Measurements from ENCODE around the gene UNC13C. TPM values are rescaled to one million over a fixed set of nuclear protein-coding genes. Genes with fewer than 3 reads are reported as not detected.

The UNC13C gene
- total RNA-seq, 2 experiments from 2014 or later, result not detected

- H3K9me3 Mint-ChIP-seq (ENCODE audit: insufficient read depth), result no peaks in the 10 kb centered on the region
- H3K27me3 Mint-ChIP-seq (ENCODE audit: low read depth), result peaks cover 18% of the 10 kb centered on the region
- ATAC-seq (no peak), DNase-seq (no peak)
- no peak overlapping the region for H3K27ac Mint-ChIP-seq
- H3K4me3 Mint-ChIP-seq, result no peak overlapping the region
- POLR2A ChIA-PET, result no interaction called here
- no peaks in the 10 kb centered on the region for H3K4me1 Mint-ChIP-seq (ENCODE audit: low read depth)
- CTCF ChIA-PET, result no interaction called here
- no peaks in the 10 kb centered on the region for H3K36me3 Mint-ChIP-seq (ENCODE audit: low read depth)
These were observed 3.9 kb downstream of the UNC13C start for GRCh38 chr15:53982071-53982680.

GRCh38 chr15:53982876-53983275 is 4.6 kb downstream of the UNC13C start:
- ATAC-seq (no peak), DNase-seq (no peak)
- ChIA-PET POLR2A (no interaction called here), CTCF (no interaction called here)
- Mint-ChIP-seq H3K27me3 (ENCODE audit: low read depth) (peaks cover 13% of the 10 kb centered on the region), H3K36me3 (ENCODE audit: low read depth) (no peaks in the 10 kb centered on the region), H3K4me3 (no peak overlapping the region), H3K27ac (no peak overlapping the region), H3K4me1 (ENCODE audit: low read depth) (no peaks in the 10 kb centered on the region), H3K9me3 (ENCODE audit: insufficient read depth) (no peaks in the 10 kb centered on the region)

- Mint-ChIP-seq H3K4me1 (ENCODE audit: low read depth) (no peaks in the 10 kb centered on the region), H3K27ac (no peak overlapping the region), H3K36me3 (ENCODE audit: low read depth) (no peaks in the 10 kb centered on the region), H3K4me3 (no peak overlapping the region), H3K27me3 (ENCODE audit: low read depth) (peaks cover 2% of the 10 kb centered on the region), H3K9me3 (ENCODE audit: insufficient read depth) (no peaks in the 10 kb centered on the region)
- no peak for DNase-seq
- ChIA-PET POLR2A (no interaction called here), CTCF (no interaction called here)
- ATAC-seq, result no peak
These were observed 6.0 kb downstream of the UNC13C start for GRCh38 chr15:53984221-53984620.

GRCh38 chr15:53985562-53985961 is 7.3 kb downstream of the UNC13C start:
- Mint-ChIP-seq H3K9me3 (ENCODE audit: insufficient read depth) (no peaks in the 10 kb centered on the region), H3K36me3 (ENCODE audit: low read depth) (no peaks in the 10 kb centered on the region), H3K4me1 (ENCODE audit: low read depth) (no peaks in the 10 kb centered on the region), H3K27me3 (ENCODE audit: low read depth) (no peaks in the 10 kb centered on the region), H3K27ac (no peak overlapping the region), H3K4me3 (no peak overlapping the region)
- ATAC-seq (no peak), DNase-seq (no peak)
- POLR2A ChIA-PET, result no interaction called here
- CTCF ChIA-PET, result no interaction called here

- ChIA-PET POLR2A (no interaction called here), CTCF (no interaction called here)
- H3K4me3 Mint-ChIP-seq, result no peak overlapping the region
- no peak overlapping the region for H3K27ac Mint-ChIP-seq
- DNase-seq (no peak), ATAC-seq (no peak)
- H3K36me3 Mint-ChIP-seq (ENCODE audit: low read depth), result no peaks in the 10 kb centered on the region
- no peaks in the 10 kb centered on the region for H3K9me3 Mint-ChIP-seq (ENCODE audit: insufficient read depth)
- H3K4me1 Mint-ChIP-seq (ENCODE audit: low read depth), result no peaks in the 10 kb centered on the region
- H3K27me3 Mint-ChIP-seq (ENCODE audit: low read depth), result no peaks in the 10 kb centered on the region
These were observed 9.2 kb downstream of the UNC13C start for GRCh38 chr15:53987480-53987879.

GRCh38 chr15:54007256-54007655 is 29.0 kb downstream of the UNC13C start:
- Mint-ChIP-seq H3K27ac (no peak overlapping the region), H3K4me1 (ENCODE audit: low read depth) (no peaks in the 10 kb centered on the region), H3K4me3 (no peak overlapping the region), H3K27me3 (ENCODE audit: low read depth) (no peaks in the 10 kb centered on the region), H3K36me3 (ENCODE audit: low read depth) (no peaks in the 10 kb centered on the region), H3K9me3 (ENCODE audit: insufficient read depth) (no peaks in the 10 kb centered on the region)
- POLR2A ChIA-PET, result no interaction called here
- DNase-seq (no peak), ATAC-seq (no peak)
- CTCF ChIA-PET, result no interaction called here

GRCh38 chr15:54011656-54012055 is 33.4 kb downstream of the UNC13C start:
- no peak for ATAC-seq
- CTCF ChIA-PET, result no interaction called here
- Mint-ChIP-seq H3K4me3 (no peak overlapping the region), H3K36me3 (ENCODE audit: low read depth) (no peaks in the 10 kb centered on the region), H3K27ac (no peak overlapping the region), H3K27me3 (ENCODE audit: low read depth) (no peaks in the 10 kb centered on the region), H3K9me3 (ENCODE audit: insufficient read depth) (no peaks in the 10 kb centered on the region), H3K4me1 (ENCODE audit: low read depth) (no peaks in the 10 kb centered on the region)
- POLR2A ChIA-PET, result no interaction called here
- DNase-seq, result no peak

GRCh38 chr15:54014067-54014655 is 35.9 kb downstream of the UNC13C start:
- no peak overlapping the region for H3K4me3 Mint-ChIP-seq
- POLR2A ChIA-PET, result no interaction called here

GRCh38 chr15:54017251-54017650 is 39.0 kb downstream of the UNC13C start:
- no peaks in the 10 kb centered on the region for H3K36me3 Mint-ChIP-seq (ENCODE audit: low read depth)
- H3K27me3 Mint-ChIP-seq (ENCODE audit: low read depth), result no peaks in the 10 kb centered on the region
- H3K4me3 Mint-ChIP-seq, result no peak overlapping the region
- DNase-seq (no peak), ATAC-seq (no peak)
- no peak overlapping the region for H3K27ac Mint-ChIP-seq
- H3K9me3 Mint-ChIP-seq (ENCODE audit: insufficient read depth), result no peaks in the 10 kb centered on the region
- POLR2A ChIA-PET, result no interaction called here
- no peaks in the 10 kb centered on the region for H3K4me1 Mint-ChIP-seq (ENCODE audit: low read depth)
- CTCF ChIA-PET, result no interaction called here

More at GRCh38 chr15:54014067-54014655, 35.9 kb downstream of the UNC13C start:
- Mint-ChIP-seq H3K36me3 (ENCODE audit: low read depth) (no peaks in the 10 kb centered on the region), H3K27ac (no peak overlapping the region), H3K9me3 (ENCODE audit: insufficient read depth) (no peaks in the 10 kb centered on the region), H3K27me3 (ENCODE audit: low read depth) (no peaks in the 10 kb centered on the region), H3K4me1 (ENCODE audit: low read depth) (no peaks in the 10 kb centered on the region)
- ATAC-seq, result no peak
- no peak for DNase-seq
- CTCF ChIA-PET, result interaction anchor here (1.2 kb wide), 1 partner anchor 10 kb away, joined by 3 read pairs; no protein-coding TSS in a partner anchor

GRCh38 chr15:54017959-54018358 is 39.7 kb downstream of the UNC13C start:
- Mint-ChIP-seq H3K9me3 (ENCODE audit: insufficient read depth) (peaks cover 6% of the 10 kb centered on the region), H3K36me3 (ENCODE audit: low read depth) (no peaks in the 10 kb centered on the region), H3K4me1 (ENCODE audit: low read depth) (no peaks in the 10 kb centered on the region), H3K4me3 (no peak overlapping the region), H3K27me3 (ENCODE audit: low read depth) (no peaks in the 10 kb centered on the region), H3K27ac (no peak overlapping the region)
- ChIA-PET POLR2A (no interaction called here), CTCF (no interaction called here)
- no peak for ATAC-seq
- DNase-seq, result no peak

- DNase-seq (no peak), ATAC-seq (no peak)
- Mint-ChIP-seq H3K27ac (no peak overlapping the region), H3K36me3 (ENCODE audit: low read depth) (no peaks in the 10 kb centered on the region), H3K9me3 (ENCODE audit: insufficient read depth) (peaks cover 6% of the 10 kb centered on the region), H3K4me3 (no peak overlapping the region), H3K27me3 (ENCODE audit: low read depth) (no peaks in the 10 kb centered on the region), H3K4me1 (ENCODE audit: low read depth) (no peaks in the 10 kb centered on the region)
- POLR2A ChIA-PET, result no interaction called here
- CTCF ChIA-PET, result no interaction called here
These were observed 48.0 kb downstream of the UNC13C start for GRCh38 chr15:54026258-54026657.

GRCh38 chr15:54026891-54027290 is 48.6 kb downstream of the UNC13C start:
- CTCF ChIA-PET, result no interaction called here
- no peaks in the 10 kb centered on the region for H3K36me3 Mint-ChIP-seq (ENCODE audit: low read depth)
- H3K27me3 Mint-ChIP-seq (ENCODE audit: low read depth), result no peaks in the 10 kb centered on the region
- POLR2A ChIA-PET, result no interaction called here
- DNase-seq (no peak), ATAC-seq (no peak)
- H3K9me3 Mint-ChIP-seq (ENCODE audit: insufficient read depth), result peaks cover 6% of the 10 kb centered on the region
- H3K4me1 Mint-ChIP-seq (ENCODE audit: low read depth), result no peaks in the 10 kb centered on the region
- no peak overlapping the region for H3K4me3 Mint-ChIP-seq
- H3K27ac Mint-ChIP-seq, result no peak overlapping the region

GRCh38 chr15:54029081-54029480 is 50.8 kb downstream of the UNC13C start:
- CTCF ChIA-PET, result interaction anchor here (1.3 kb wide), 1 partner anchor 9 kb away, joined by 3 read pairs; no protein-coding TSS in a partner anchor
- no peaks in the 10 kb centered on the region for H3K27me3 Mint-ChIP-seq (ENCODE audit: low read depth)

More at GRCh38 chr15:54029081-54029480, 50.8 kb downstream of the UNC13C start:
- ATAC-seq (no peak), DNase-seq (no peak)
- H3K27ac Mint-ChIP-seq, result no peak overlapping the region
- H3K9me3 Mint-ChIP-seq (ENCODE audit: insufficient read depth), result no peaks in the 10 kb centered on the region
- POLR2A ChIA-PET, result no interaction called here
- no peaks in the 10 kb centered on the region for H3K36me3 Mint-ChIP-seq (ENCODE audit: low read depth)
- H3K4me3 Mint-ChIP-seq, result no peak overlapping the region
- H3K4me1 Mint-ChIP-seq (ENCODE audit: low read depth), result no peaks in the 10 kb centered on the region

All from activated CD8-positive, alpha-beta T cell treated with anti-CD3 and anti-CD28 coated beads, Interleukin-2, amount 10 ng/mL, durations not matched to agents 7 days and 5 days (primary cell).